Loucy (cell line): Measurements from ENCODE around the gene PADI3.

Source experiments
- EZH2phosphoT487 ChIP-seq: fragments of 200-600 bp; IDR thresholded peaks from 2 replicates; pipeline ENCODE4 v1.6.1; 2018; ENCODE audit warnings: antibody characterized with exemption, mild to moderate bottlenecking, moderate library complexity, borderline replicate concordance
- TF ChIP-seq, protein P1 (sequence below): fragments of 200-600 bp; sonication (generic); conservative IDR thresholded peaks from 2 replicates; pipeline ENCODE4 v1.5.1; 2014; ENCODE audit warnings: mild to moderate bottlenecking, antibody characterized with exemption, low read length

DNA sequence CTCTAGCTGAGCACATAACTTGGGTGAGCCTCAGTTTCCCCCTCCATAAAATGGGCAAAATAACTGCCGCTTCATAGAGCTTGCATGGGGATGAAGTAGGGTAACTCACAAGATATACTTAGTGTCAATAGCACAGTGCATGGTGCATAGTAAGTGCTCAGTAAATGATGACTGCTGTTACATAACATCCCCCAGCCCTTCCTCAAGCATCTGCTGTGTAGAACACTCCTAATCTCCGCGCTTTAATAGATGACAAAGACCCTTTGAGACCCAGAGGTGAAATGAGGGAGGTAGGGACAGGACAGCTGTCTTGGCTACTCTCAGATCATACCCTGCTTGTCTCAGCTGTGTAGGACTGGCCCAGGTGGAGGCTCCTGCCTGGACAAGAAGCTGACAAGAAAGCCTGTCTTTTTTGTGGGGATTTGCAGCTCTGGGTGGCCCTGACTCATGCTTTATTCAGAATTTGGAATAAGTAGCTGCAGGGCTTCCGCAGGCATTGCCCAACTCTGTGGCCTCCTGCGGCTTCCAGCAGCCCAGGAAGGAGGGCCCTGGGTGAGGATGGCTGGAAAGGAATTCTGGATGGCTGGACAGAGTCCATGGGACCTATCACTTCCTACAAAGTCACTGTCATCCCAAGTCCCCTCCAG is 38.4 kb downstream of the PADI3 start:
- TF ChIP-seq, protein P1, sequence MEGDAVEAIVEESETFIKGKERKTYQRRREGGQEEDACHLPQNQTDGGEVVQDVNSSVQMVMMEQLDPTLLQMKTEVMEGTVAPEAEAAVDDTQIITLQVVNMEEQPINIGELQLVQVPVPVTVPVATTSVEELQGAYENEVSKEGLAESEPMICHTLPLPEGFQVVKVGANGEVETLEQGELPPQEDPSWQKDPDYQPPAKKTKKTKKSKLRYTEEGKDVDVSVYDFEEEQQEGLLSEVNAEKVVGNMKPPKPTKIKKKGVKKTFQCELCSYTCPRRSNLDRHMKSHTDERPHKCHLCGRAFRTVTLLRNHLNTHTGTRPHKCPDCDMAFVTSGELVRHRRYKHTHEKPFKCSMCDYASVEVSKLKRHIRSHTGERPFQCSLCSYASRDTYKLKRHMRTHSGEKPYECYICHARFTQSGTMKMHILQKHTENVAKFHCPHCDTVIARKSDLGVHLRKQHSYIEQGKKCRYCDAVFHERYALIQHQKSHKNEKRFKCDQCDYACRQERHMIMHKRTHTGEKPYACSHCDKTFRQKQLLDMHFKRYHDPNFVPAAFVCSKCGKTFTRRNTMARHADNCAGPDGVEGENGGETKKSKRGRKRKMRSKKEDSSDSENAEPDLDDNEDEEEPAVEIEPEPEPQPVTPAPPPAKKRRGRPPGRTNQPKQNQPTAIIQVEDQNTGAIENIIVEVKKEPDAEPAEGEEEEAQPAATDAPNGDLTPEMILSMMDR = no peak
- TF ChIP-seq EZH2phosphoT487 = no peak
